Caco-2 (cell line): ENCODE data around the gene ASB13. TPM values are rescaled to one million over a fixed set of nuclear protein-coding genes. Genes with fewer than 3 reads are reported as not detected.

ENCODE experiments used
- BruUV-seq: library from RNA; stranded (reverse); fragments of 400-500 nt; replicated peaks from 2 replicates; lab custom pipeline; 2021; lab: Mats Ljungman, UMichigan
- CTCF ChIA-PET: fragments of 300-600 bp; sonication (Branson Sonifier 250); formaldehyde crosslinking; loops from one replicate; lab custom pipeline; 2022; ENCODE audit warnings: antibody characterized with exemption; lab: Charles Lee
- POLR2A ChIA-PET: fragments of 300-600 bp; sonication (Branson Sonifier 250); formaldehyde crosslinking; loops from one replicate; lab custom pipeline; 2022; ENCODE audit warnings: antibody characterized with exemption; lab: Charles Lee
- DNase-seq, 2 experiments: peaks; one replicate each; pipeline versions ENCODE4 v3.0.0 to v3.0.0-alpha.2; 2020 to 2022
- H3K27me3 ChIP-seq: replicated peaks from 2 replicates; pipeline ENCODE4 v1.6.0; 2011; ENCODE audit warnings: low read length; ENCODE audit not compliant: control insufficient read depth, insufficient read depth
- H3K36me3 ChIP-seq: 2 replicates; pipeline ENCODE4 v1.5.1; 2011; ENCODE audit warnings: low read length; ENCODE audit not compliant: control insufficient read depth, insufficient read depth
- H3K4me1 ChIP-seq: fragments of 250-450 bp; sonication (Bioruptor Pico); 2 replicates; pipeline ENCODE4 v1.5.1; 2020; ENCODE audit warnings: mild to moderate bottlenecking
- H3K4me3 ChIP-seq: 2 replicates; pipeline ENCODE4 v1.5.1; 2011; ENCODE audit warnings: low read depth, mild to moderate bottlenecking, control low read depth, low read length
- H3K9me3 ChIP-seq: fragments of 250-450 bp; sonication (Bioruptor Pico); 2 replicates; pipeline ENCODE4 v1.5.1; 2020; ENCODE audit warnings: mild to moderate bottlenecking, moderate library complexity
- H3K27ac Mint-ChIP-seq: one replicate; pipeline ENCODE4 v1.8.0; 2022; ENCODE audit warnings: mixed read lengths; ENCODE audit not compliant: unreplicated experiment
- H3K27me3 Mint-ChIP-seq: one replicate; pipeline ENCODE4 v1.8.0; 2022; ENCODE audit warnings: mixed read lengths; ENCODE audit not compliant: insufficient read depth, unreplicated experiment
- H3K36me3 Mint-ChIP-seq: one replicate; pipeline ENCODE4 v1.8.0; 2022; ENCODE audit warnings: mild to moderate bottlenecking, mixed read lengths; ENCODE audit not compliant: insufficient read depth, unreplicated experiment
- H3K4me1 Mint-ChIP-seq: one replicate; pipeline ENCODE4 v1.8.0; 2022; ENCODE audit warnings: low read depth, mixed read lengths; ENCODE audit not compliant: unreplicated experiment
- H3K4me3 Mint-ChIP-seq: one replicate; pipeline ENCODE4 v1.8.0; 2022; ENCODE audit warnings: mild to moderate bottlenecking, moderate library complexity, mixed read lengths; ENCODE audit not compliant: unreplicated experiment
- H3K9me3 Mint-ChIP-seq: one replicate; pipeline ENCODE4 v1.8.0; 2022; ENCODE audit warnings: mixed read lengths; ENCODE audit not compliant: unreplicated experiment
- CTCF ChIP-seq, 2 experiments: fragments of 200-600 bp in 1 of 2; IDR thresholded peaks; 1 replicate in 1 of 2; 2 replicates in 1 of 2; pipeline versions ENCODE4 v1.5.1 to v1.8.0; 2011 to 2022; ENCODE audit warnings: antibody characterized with exemption in 1 of 2, control low read depth in 1 of 2, inconsistent platforms in 1 of 2, low read depth in 1 of 2, low read length in 1 of 2, mild to moderate bottlenecking in 1 of 2, moderate library complexity in 1 of 2; ENCODE audit not compliant: insufficient read depth in 1 of 2, severe bottlenecking in 1 of 2, unreplicated experiment in 1 of 2
- intact Hi-C: fragments of 100-400 bp; cut with micrococcal nuclease; formaldehyde crosslinking; loops from one replicate; pipeline ENCODE4 v1.10.0; 2022; ENCODE audit not compliant: unreplicated experiment
- total RNA-seq: library from RNA; stranded (reverse); gene quantifications from 2 replicates; pipeline ENCODE4 v1.2.3, GENCODE V29; 2022

Gene ASB13
- total RNA-seq, 1 experiment from 2014 or later = 44.8 TPM

GRCh38 chr10:5616836-5617235 lies 49.6 kb downstream of the ASB13 start:
- Mint-ChIP-seq H3K4me1 (peaks cover 24% of the 10 kb centered on the region), H3K36me3 (no peaks in the 10 kb centered on the region), H3K27me3 (no peaks in the 10 kb centered on the region), H3K4me3 (no peak overlapping the region), H3K9me3 (no peaks in the 10 kb centered on the region), H3K27ac (no peak overlapping the region)
- Histone ChIP-seq H3K4me1 (peaks cover 40% of the 10 kb centered on the region), H3K9me3 (no peaks in the 10 kb centered on the region), H3K36me3 (no peaks in the 10 kb centered on the region), H3K27me3 (no peaks in the 10 kb centered on the region), H3K4me3 (no peak overlapping the region)
- BruUV-seq = no TSS peak
- POLR2A ChIA-PET = interaction anchor here (0.6 kb wide), 1 partner anchor 121 kb away, joined by 3 read pairs; no protein-coding TSS in a partner anchor
- CTCF ChIA-PET = no interaction called here
- intact Hi-C loops = no loop called here
- DNase-seq = no peak
- TF ChIP-seq CTCF (IDR thresholded peaks at IDR 0.05; ENCODE audit: insufficient read depth in 1 of 2, low read depth in 1 of 2, low read length in 1 of 2, severe bottlenecking in 1 of 2, unreplicated experiment in 1 of 2) = no peak

- no peak overlapping the region for H3K27ac Mint-ChIP-seq
- BruUV-seq = no TSS peak
- no peak overlapping the region for H3K4me3 Mint-ChIP-seq
- DNase-seq = no peak
- no peak for TF ChIP-seq CTCF (IDR thresholded peaks at IDR 0.05; ENCODE audit: insufficient read depth in 1 of 2, low read depth in 1 of 2, low read length in 1 of 2, severe bottlenecking in 1 of 2, unreplicated experiment in 1 of 2)
- H3K9me3 Mint-ChIP-seq = no peaks in the 10 kb centered on the region
- Histone ChIP-seq H3K27me3 (no peaks in the 10 kb centered on the region), H3K9me3 (no peaks in the 10 kb centered on the region), H3K4me3 (no peak overlapping the region), H3K4me1 (peaks cover 41% of the 10 kb centered on the region), H3K36me3 (no peaks in the 10 kb centered on the region)
- no peaks in the 10 kb centered on the region for H3K27me3 Mint-ChIP-seq
- ChIA-PET CTCF (interaction anchor here (2.3 kb wide), 1 partner anchor 14 kb away, joined by 7 read pairs; no protein-coding TSS in a partner anchor), POLR2A (interaction anchor here (0.6 to 1.0 kb wide), 2 partner anchors 120 to 170 kb away, joined by 3 read pairs; no protein-coding TSS in a partner anchor)
- peaks cover 25% of the 10 kb centered on the region for H3K4me1 Mint-ChIP-seq
- H3K36me3 Mint-ChIP-seq = no peaks in the 10 kb centered on the region
- intact Hi-C loops = no loop called here
These were observed 50.3 kb downstream of the ASB13 start for GRCh38 chr10:5616046-5616445.

- H3K27ac Mint-ChIP-seq = no peak overlapping the region
- Histone ChIP-seq H3K36me3 (no peaks in the 10 kb centered on the region), H3K27me3 (no peaks in the 10 kb centered on the region), H3K4me1 (peaks cover 49% of the 10 kb centered on the region), H3K9me3 (no peaks in the 10 kb centered on the region), H3K4me3 (no peak overlapping the region)
- H3K27me3 Mint-ChIP-seq = no peaks in the 10 kb centered on the region
- intact Hi-C loops = no loop called here
- peaks cover 32% of the 10 kb centered on the region for H3K4me1 Mint-ChIP-seq
- no peaks in the 10 kb centered on the region for H3K36me3 Mint-ChIP-seq
- ChIA-PET CTCF (interaction anchor here (2.3 kb wide), 1 partner anchor 14 kb away, joined by 7 read pairs; no protein-coding TSS in a partner anchor), POLR2A (interaction anchor here (1.0 kb wide), 1 partner anchor 169 kb away, joined by 3 read pairs; no protein-coding TSS in a partner anchor)
- TF ChIP-seq CTCF (IDR thresholded peaks at IDR 0.05; ENCODE audit: insufficient read depth in 1 of 2, low read depth in 1 of 2, low read length in 1 of 2, severe bottlenecking in 1 of 2, unreplicated experiment in 1 of 2) = no peak
- no peak for DNase-seq
- H3K4me3 Mint-ChIP-seq = no peak overlapping the region
- no peaks in the 10 kb centered on the region for H3K9me3 Mint-ChIP-seq
- no TSS peak for BruUV-seq
These were observed 51.1 kb downstream of the ASB13 start for GRCh38 chr10:5615316-5615715.
